DOHH2 (cell line): ENCODE data around the gene COP1.

ENCODE experiments used
- EZH2phosphoT487 ChIP-seq: fragments of 200-600 bp; sonication (generic); IDR thresholded peaks from 2 replicates; pipeline ENCODE4 v1.6.1; 2017; ENCODE audit warnings: borderline replicate concordance, mild to moderate bottlenecking, antibody characterized with exemption, low read length, moderate library complexity, mixed read lengths
- TF ChIP-seq, protein P1 (sequence below): fragments of 200-600 bp; sonication (generic); IDR thresholded peaks from one replicate; pipeline ENCODE4 v1.5.1; 2014; ENCODE audit warnings: antibody characterized with exemption, mild to moderate bottlenecking, low read depth, low read length; ENCODE audit not compliant: poor library complexity, severe bottlenecking

DNA sequence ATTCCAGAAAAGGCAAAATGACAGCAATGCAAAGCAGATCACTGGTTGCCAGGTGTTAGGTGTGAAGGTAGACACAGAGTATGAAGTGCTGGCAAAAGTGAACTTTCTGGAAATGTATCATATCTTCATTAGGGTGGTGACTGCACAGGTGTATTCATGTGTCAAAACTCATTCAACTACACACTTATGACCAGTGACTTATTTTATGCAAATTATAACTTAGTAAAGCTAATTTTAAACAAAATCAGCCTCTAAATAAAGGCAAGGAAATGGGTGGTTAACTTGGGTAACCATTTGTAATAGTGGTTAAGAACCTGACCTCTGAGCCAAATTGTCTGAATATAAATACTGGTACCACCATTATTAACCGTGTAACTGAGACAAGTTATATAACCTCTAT is 7.4 kb downstream of the COP1 start:
- TF ChIP-seq, protein P1, sequence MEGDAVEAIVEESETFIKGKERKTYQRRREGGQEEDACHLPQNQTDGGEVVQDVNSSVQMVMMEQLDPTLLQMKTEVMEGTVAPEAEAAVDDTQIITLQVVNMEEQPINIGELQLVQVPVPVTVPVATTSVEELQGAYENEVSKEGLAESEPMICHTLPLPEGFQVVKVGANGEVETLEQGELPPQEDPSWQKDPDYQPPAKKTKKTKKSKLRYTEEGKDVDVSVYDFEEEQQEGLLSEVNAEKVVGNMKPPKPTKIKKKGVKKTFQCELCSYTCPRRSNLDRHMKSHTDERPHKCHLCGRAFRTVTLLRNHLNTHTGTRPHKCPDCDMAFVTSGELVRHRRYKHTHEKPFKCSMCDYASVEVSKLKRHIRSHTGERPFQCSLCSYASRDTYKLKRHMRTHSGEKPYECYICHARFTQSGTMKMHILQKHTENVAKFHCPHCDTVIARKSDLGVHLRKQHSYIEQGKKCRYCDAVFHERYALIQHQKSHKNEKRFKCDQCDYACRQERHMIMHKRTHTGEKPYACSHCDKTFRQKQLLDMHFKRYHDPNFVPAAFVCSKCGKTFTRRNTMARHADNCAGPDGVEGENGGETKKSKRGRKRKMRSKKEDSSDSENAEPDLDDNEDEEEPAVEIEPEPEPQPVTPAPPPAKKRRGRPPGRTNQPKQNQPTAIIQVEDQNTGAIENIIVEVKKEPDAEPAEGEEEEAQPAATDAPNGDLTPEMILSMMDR = no peak
- no peak for TF ChIP-seq EZH2phosphoT487
